K562 (cell line): ENCODE data around the gene ZNF486.

Source experiments
- EP300 ChIP-seq: IDR thresholded peaks from 2 replicates; pipeline ENCODE4 v1.6.1; 2012; ENCODE audit warnings: low read length, improper control_type of control experiment
- FOXM1 ChIP-seq, 2 experiments: fragments of 450-650 bp in 1 of 2; sonication (generic) in 1 of 2; formaldehyde crosslinking in 1 of 2; IDR thresholded peaks; 2 replicates each; pipeline versions ENCODE4 v1.6.1 to v1.9.0; 2017 to 2022; ENCODE audit warnings: low read depth in 2 of 2, mild to moderate bottlenecking in 2 of 2, missing genetic modification reagents in 1 of 2, moderate library complexity in 1 of 2
- NR1H2 ChIP-seq: sonication (generic); formaldehyde crosslinking; IDR thresholded peaks from 2 replicates; pipeline ENCODE4 v1.4.0; 2020; ENCODE audit warnings: mild to moderate bottlenecking, missing genetic modification reagents
- SP1 ChIP-seq: sonication (generic); formaldehyde crosslinking; IDR thresholded peaks from 2 replicates; pipeline ENCODE4 v1.8.1; 2022; ENCODE audit warnings: mild to moderate bottlenecking, missing genetic modification reagents
- SRSF1 ChIP-seq: fragments of 200-400 bp; formaldehyde crosslinking; IDR thresholded peaks from 2 replicates; pipeline ENCODE4 v1.6.1; 2017; ENCODE audit warnings: mild to moderate bottlenecking, low read depth, low read length, moderate library complexity

DNA sequence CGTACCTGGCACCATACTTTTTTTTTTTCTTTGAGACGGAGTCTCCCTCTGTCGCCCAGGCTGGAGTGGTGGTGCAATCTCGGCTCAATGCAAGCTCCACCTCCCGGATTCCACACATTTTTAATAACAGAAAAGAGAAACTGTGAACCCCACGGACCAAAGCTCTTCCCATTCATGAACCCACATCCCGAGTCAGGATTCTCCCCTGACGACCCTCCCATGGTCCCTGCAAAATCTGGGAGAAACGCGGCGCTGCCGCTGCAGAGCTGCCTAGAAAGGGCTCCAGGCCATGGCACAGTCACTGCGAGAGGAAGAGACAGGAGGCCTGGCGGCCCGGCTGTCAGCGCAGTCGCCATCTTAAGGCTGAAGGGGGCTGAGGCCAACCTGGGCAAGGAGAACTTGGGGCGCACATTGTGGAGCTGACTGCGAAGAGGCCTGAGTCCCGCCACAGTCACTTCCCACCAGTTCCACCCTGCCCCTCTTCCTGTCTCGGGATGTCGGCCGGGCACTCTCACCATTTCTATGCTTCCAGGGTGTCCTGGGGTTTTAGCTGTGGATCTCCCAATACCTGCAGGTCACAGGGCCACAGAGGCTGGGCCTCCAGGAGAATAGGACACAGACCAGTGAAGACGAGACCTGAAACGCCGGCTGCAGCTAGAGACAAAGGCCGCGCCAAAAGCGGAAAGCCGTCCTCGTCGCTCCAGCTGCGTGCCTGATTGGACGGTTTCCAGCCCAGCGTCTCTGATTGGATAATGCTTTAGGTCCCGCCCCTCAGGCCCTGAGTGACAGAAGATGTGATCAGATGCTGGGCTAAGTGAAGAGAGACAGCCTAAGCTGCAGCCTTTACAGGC, 71.0 kb downstream of the ZNF486 start:
- TF ChIP-seq EP300 (no peak), SP1 (CRISPR knock-in tag) (no peak), SRSF1 (no peak), FOXM1 (IDR thresholded peaks at IDR 0.05; ENCODE audit: low read depth) (no peak), FOXM1 (CRISPR knock-in tag; IDR thresholded peaks at IDR 0.05; ENCODE audit: low read depth) (no peak), NR1H2 (CRISPR knock-in tag) (no peak)
